Hematopoietic multipotent progenitor cell treated with erythropoietin and hydrocortisone succinate and interleukin-3 and kit ligand, for 8 days (in vitro differentiated cells): ENCODE results near the gene AGTRAP.
A peak's percentile ranks its signal among the peaks of the same experiment; 100 is the strongest.

Source experiments
- DNase-seq: peaks from one replicate; pipeline ENCODE4 v3.0.0-alpha.2; 2015

AGTRAP gene

GRCh38 chr1:11736746-11737639 lies 1.1 kb downstream of the AGTRAP start:
- peak; percentile 83 for DNase-seq

DNA sequence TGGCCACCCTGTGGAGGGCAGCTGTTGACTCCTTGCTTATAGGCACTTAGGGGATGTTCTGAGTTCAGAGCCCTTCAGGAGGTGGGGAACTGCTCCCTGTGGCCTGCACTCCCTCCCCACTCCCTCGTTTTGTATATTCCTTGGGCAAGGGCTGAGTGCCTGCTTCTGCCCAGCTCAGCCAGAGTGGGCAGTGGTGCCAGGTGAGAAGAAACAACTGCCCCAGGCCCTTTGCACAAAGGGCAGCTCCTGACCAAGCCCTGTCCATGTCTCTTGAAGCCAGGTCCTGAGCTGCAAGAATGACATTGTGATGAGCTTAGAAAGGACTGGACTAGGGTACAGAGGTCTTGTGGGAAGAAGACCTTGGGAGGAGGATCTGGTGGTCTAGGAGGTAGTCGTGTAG lies 2.2 kb downstream of the AGTRAP start:
- no peak for DNase-seq

DNA sequence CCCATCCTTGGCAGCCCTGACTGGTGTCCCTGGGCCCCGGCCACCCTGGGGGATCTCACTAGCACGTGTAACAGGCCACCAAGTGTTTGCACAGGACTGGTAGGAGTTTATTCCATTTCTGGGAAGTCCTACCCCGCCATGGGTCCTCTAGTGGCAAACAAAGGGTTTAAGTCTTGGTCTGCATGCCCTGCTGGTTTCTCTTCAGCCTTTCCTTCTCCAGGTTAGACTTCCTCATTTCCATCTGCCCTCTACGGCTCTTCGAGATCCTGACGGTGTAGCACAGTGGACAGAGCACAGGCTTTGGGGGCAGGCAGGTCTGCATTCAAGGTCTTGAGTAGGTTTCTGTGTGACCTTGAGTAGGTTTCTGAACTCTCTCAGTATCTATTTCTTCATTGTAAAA lies 2.8 kb downstream of the AGTRAP start:
- peak; percentile 49 for DNase-seq

- peak; percentile 72 for DNase-seq
Measured at GRCh38 chr1:11740258-11741192, 4.6 kb downstream of the AGTRAP start.

GRCh38 chr1:11741482-11741881 lies 5.5 kb downstream of the AGTRAP start:
- DNase-seq: no peak

- DNase-seq: peak; percentile 95
Measured at GRCh38 chr1:11741919-11742558, 6.1 kb downstream of the AGTRAP start.

DNA sequence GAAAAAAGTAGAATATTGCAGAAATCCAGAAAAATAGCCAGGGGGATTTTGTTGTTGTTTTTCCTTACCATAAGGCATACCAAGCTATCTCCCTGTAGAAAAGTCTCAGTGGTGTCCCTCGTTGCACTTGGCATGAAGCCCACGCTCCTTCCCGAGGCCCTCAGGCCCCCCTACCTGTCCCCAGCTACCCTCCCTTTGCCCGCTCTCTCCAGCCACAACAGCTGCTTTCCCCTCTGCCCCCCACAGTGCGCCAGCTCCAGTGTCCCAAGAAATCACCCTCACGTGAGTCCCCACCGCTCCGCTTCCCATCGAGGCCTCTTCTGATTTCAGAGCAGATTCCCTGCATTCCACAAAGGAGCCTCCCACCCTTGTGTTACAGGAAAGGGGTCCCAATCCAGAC lies 8.4 kb downstream of the AGTRAP start:
- no peak for DNase-seq

GRCh38 chr1:11746092-11746491 lies 10.2 kb downstream of the AGTRAP start:
- no peak for DNase-seq

DNA sequence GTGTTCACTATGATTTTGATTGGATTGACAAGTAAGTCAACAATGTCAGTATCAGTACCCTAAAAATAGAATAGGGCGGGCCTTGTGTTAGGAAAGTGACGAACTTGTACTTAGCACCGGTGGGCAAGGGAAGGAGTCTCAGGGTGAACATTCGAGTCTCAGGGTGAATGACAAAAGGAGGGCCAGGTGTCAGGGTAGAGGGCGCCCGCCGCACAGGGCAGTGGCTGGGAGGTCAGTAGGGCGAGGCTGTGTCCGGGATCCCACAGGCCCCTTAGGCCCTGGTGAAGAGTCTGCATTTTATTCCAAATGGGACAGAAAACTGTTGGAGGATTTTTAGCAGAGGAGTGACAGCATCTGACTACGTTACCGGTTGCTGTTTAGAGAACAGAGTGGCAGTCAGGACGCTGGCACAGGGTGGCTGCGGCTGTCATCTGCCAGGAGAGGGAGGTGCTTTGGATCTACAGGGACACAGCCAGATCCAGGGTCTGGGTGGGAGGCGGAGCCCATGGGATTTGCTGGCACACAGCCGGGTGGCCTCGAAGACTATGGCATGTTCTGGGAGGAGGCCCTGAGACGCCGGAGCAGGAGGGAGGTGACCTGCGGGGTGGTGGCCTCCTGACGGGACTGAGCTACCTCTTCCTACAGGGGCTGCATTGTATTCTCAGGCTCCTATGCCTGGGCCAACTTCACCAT lies 11.0 kb downstream of the AGTRAP start:
- DNase-seq: no peak

DNA sequence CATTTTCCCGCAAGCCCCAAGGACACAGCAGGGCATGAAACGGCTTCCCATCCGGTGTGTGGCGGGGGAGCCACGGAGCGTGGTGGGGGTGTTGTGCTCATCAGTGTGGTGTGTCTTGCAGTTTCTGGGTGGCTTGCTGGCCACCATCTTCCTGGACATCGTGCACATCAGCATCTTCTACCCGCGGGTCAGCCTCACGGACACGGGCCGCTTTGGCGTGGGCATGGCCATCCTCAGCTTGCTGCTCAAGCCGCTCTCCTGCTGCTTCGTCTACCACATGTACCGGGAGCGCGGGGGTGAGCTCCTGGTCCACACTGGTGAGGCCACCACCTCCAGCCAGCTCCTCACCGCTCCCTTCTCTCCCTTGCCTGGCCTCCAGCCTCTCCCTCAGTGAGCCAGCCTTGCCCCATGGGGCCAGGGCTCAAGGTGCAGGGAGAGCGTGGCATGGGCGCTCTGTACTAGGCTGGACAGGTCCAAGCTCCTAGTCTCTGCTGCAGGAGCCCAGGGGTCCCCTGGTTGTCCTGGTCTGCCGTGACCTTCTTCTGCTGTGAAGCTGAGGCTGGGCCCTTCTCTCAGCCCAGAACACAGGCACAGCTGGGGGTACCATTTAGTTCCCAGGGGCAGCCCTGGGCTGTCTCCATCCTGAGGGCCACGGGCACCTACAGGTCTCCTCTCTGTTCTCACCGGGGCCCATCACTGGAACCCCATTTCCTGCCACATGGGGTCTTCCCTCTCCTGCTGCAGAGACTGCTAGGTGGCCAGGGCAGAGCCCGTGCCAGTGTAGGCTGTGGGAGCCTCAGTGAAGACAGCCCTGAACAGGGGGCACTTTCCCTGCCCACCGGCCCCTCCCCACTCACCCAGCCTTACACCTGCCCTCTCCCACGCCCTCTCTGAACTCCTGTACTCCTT lies 12.6 kb downstream of the AGTRAP start:
- DNase-seq: no peak

DNA sequence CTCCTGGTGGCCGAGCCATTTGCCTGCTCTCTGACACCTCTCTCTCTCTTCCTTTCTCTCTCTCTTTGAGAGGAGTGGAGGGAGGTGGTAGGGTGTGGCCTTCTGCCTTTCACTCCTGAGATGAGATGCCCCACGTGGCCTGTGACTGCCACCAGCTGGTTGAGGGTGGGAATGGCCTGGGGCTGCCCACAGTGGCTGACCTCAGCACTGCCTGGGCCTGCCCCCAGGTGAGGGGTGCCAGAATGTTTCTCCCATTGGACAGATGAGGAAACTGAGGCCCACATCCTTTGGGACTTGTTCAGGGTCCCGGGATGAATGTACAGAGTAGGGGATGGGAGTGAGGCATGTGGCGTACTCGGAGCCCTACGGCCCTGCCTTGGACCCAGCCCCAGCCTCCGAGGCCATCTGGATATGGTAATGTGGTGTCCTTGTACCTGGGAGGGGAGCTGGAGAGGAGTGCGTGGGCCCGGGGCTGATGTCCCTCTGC lies 13.3 kb downstream of the AGTRAP start:
- DNase-seq: peak; percentile 85

DNA sequence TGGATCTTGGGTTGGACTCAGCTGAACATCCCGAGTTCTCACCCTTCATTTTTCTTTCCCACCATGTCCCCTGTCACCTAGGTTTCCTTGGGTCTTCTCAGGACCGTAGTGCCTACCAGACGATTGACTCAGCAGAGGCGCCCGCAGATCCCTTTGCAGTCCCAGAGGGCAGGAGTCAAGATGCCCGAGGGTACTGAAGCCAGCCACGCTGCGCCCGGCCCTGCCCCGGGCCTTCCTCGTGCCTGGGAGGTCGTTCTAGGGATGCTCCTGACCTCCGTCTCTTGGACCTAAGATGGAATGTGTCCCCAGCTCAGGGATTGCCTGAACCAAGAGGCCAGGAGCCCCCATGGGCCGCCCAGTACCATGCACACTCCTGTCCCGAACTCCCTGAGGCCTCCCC lies 14.1 kb downstream of the AGTRAP start:
- DNase-seq: no peak

DNA sequence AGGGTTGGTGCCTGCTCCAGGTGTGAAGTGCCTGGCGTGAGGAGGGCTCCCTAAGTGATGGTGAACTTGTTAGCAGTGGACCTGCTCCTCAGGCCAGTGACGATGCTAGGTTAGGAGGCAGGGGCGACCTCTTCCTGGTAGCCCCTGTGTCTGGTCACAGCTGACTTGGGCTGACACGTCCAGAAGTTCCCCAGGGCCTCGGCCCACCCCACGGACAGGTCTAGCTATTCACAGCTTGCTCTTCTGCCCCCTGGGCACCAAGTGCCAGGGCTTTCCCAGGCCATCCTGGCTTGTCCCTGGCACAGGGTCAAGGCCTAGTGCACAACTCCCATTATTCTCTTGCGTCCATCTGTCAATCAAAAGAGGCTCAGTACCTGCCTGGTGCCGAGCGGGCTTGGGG lies 15.2 kb downstream of the AGTRAP start:
- no peak for DNase-seq

DNA sequence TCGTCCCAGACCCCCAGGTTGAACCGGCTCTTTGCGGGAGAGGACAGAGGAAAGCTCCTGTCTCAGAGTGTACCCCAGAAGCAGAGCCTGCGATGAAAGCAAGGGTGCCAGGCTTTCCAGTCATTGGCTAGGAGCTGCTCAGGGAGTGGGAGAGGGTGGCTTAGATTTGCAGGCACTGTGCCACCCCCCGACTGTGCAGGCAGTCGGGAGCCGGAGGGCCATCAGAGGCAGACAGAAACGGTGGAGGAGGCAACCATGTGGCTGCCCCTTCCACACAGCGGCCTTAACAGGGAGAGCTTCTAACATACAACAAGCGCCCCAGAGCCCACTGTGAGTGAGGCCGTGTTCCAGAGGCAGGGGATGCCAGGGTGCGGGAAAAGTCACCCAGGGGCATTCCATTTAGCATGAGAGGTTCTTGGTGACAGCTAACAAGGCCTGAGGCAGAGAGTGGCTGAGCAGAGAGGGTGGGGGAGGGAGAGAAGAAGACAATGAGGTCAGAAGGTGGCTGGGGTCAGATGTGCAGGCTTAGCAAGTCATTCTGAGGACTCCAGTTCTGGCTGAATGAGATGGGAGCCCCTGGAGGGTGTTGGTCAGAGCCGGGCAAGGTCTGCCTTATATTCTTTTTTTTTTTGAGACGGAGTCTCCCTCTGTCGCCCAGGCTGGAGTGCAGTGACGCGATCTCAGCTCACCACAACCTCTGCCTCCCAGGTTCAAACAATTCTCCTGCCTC lies 16.6 kb downstream of the AGTRAP start:
- no peak for DNase-seq

DNA sequence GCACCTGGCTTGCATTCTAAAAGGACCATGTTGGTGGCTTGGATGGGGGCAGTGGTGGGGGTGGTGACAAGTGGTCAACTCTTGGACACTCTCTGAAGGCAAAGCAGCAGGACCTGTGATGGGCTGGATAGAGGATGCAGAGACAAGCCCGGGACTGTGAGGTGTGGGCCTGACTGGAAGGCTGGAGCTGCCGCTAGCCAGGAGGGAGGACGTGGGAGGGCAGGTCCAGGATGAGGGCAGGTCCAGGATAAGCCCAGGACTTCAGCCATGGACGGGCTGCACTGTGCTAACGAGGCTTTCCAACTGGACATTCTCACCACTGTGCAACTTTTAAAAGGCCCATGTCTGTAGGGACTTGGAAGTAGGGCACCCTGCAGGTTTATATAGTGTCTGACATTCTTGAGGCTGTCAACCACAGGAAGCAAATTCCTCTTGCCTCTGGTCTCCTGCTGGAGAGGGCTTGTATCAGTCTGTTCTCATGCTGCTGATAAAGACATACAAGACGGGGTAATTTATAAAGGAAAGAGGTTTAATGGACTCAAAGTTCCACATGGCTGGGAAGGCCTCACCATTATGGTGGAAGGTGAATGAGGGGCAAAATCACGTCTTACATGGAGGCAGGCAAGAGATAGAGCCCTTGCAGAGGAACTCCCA lies 17.7 kb downstream of the AGTRAP start:
- DNase-seq: no peak

- DNase-seq: no peak
Measured at GRCh38 chr1:11757047-11757446, 21.1 kb downstream of the AGTRAP start.

DNA sequence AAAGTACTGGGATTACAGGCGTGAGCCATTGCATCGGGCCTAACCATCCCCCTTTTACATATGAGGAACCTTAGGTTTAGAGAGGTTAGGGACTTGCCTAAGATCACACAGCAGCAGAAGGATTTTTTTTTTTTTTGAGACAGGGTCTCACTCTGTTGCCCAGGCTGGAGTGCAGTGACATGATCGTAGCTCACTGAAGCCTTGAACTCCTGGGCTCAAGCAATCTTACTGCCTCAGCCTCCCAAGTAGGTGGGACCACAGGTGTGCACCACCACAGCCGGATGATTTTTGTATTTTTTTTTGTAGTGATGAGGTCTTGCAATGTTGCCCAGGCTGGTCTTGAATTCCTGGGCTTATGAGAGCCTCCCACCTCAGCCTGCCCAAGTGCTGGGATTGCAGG lies 23.9 kb downstream of the AGTRAP start:
- no peak for DNase-seq

GRCh38 chr1:11761285-11761684 lies 25.3 kb downstream of the AGTRAP start:
- no peak for DNase-seq

DNA sequence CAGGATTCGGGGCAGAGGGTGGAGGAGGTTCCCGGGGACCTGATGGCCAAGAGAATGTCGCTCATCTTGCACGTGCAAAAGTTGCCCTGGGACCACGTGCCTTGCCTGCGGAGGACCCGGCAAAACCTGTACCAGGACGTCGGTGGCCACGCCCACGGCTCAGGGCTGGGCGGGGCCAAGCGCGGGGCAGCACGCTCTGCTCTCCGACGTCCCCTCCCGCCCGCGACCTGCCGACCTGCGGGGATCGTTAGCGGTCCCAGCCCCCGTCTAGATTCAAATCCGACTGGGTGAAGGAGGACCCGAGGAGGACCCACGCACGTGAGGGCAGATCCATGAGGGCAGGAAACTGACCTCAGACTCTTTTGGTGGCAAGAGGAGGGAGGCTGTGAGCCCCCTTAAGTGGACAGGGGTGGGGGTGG lies 26.1 kb downstream of the AGTRAP start, which contains the start of gene C1orf167:
Gene C1orf167, plus strand, starts transcription at position 206 of the 419 bp plus-strand sequence. CDS start 2,208 bp downstream, outside the sequence.
- no peak for DNase-seq

GRCh38 chr1:11764115-11764514 lies 28.2 kb downstream of the AGTRAP start:
- DNase-seq: no peak
